GM10847 (cell line): Measurements from ENCODE around the gene TBL3.
A peak's percentile ranks its signal among the peaks of the same experiment; 100 is the strongest.

ENCODE experiments used
- POLR2A ChIP-seq: IDR thresholded peaks from 2 replicates; pipeline ENCODE4 v1.6.1; 2011; ENCODE audit not compliant: insufficient read length; ENCODE audit errors: extremely low read depth

The TBL3 gene

GRCh38 chr16:1971796-1972489 lies at the start of gene TBL3:
Gene TBL3 (plus strand): TSS chr16:1972053. CDS start chr16:1972165, 112 bp downstream.
- TF ChIP-seq POLR2A, result peak; percentile 92

GRCh38 chr16:1922357-1922756 lies 49.5 kb upstream of the TBL3 start:
- TF ChIP-seq POLR2A, result no peak

GRCh38 chr16:1923299-1924034 lies 48.4 kb upstream of the TBL3 start:
- no peak for TF ChIP-seq POLR2A

DNA sequence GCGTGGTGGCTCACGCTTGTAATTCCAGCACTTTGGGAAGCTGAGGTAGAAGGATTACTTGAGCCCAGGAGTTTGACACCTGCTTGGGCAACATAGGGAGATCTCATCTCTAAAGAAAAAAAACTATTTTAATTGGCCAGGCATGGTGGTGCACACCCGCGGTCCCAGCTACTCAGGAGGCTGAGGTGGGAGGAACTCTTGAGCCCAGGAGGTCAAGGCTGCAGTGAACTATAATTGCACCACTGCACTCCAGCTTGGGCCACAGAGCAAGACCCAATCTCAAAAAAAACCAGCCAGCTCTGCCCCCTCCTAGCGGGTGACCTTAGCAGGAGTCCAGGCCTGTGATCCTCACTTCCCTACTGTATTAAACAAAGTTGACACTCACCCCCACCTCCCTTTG lies 47.8 kb upstream of the TBL3 start:
- no peak for TF ChIP-seq POLR2A

- TF ChIP-seq POLR2A, result no peak
Observed at GRCh38 chr16:1926271-1926670, 45.6 kb upstream of the TBL3 start.

- no peak for TF ChIP-seq POLR2A
Observed at GRCh38 chr16:1929105-1929504, 42.7 kb upstream of the TBL3 start.

- TF ChIP-seq POLR2A, result no peak
Observed at GRCh38 chr16:1929578-1930337, 42.1 kb upstream of the TBL3 start.

DNA sequence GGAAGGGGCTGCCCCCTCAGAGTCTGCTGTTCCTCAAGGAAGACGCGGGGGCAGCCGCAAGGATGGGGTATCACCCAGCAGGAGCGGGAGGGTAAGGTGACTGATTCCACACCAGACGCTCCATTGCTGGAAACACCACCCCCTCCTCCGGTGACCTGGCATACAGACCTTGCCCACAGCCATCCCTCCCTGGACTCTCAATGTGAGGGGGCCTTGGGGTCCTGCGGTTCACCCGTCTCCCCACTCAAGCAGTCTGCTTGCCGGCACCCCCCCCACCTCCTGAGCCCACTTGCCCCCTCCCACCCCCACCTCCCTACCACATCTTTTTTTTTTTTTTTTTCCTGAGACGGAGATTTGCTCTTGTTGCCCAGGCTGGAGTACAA lies 41.5 kb upstream of the TBL3 start:
- no peak for TF ChIP-seq POLR2A

DNA sequence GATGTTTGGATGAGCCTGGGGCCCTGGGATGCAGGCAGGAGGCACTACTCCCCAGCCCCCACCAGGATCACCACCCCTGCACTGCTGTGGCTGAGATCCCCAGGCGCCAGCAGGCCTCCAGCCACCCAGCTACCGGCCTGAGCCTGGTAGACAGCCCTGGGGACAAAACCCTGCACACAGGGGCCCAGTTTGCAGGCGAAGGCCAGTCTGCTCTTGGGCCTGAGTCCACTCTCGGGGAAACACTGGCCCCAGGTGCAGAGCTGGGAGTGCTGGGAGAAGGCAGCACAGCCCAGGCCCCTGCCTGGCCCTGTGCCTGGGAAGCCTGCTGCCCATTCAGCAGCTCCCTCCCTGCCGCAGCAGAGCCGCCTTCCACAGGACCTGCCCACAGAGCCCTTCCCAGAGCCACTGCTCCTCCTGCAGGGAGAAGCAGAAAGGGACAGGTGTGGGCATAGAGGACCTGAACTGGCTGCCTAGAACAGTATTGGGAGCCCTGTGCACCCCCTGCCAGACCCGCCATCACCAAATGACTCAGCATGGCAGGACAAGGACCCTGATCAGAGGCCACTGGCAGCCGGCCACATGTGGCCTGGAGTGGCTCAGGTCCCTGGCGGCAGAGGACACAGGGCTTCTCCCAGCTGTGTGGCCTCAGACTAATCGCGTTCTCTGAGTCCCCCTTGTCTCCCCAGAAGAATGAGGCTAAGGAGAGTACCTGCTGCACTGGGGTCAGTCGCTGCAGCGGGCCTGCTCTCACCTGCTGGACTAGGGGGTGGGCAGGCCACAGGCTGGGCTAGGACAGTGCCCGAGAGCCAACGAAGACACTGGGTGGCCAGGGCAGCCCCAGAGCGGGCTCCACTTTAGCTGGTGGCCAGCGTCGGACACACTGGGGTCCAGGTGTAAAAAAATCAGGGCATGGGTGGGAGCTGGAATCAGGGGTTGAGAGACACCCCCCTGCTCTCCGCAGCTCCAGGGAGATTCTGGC lies 39.5 kb upstream of the TBL3 start:
- TF ChIP-seq POLR2A, result no peak

GRCh38 chr16:1933097-1933661 lies 38.7 kb upstream of the TBL3 start:
- TF ChIP-seq POLR2A, result no peak

GRCh38 chr16:1936945-1937479 lies 34.8 kb upstream of the TBL3 start:
- no peak for TF ChIP-seq POLR2A

DNA sequence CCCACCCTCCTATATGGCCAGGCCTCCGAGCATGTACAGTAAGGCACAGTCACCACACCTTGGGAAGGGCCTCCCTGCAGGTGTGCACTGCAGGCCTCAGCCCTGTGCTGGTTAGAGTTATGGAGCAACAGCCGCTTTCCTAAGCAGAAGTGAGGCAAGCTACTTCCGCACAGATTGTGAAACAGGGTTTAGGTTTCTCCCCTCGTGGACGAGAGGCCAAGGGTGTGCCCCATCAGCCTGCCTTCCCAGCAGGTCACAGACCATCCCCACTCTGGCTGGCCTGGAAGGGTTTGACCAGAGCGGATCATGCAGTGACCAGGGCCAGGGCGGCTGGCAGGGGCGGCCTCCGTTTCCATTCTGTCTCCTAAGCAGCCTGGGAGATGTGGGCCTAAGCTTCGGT lies 33.5 kb upstream of the TBL3 start:
- TF ChIP-seq POLR2A, result no peak

- no peak for TF ChIP-seq POLR2A
Observed at GRCh38 chr16:1938910-1939309, 32.9 kb upstream of the TBL3 start.
